ENCODE data around the gene DLX1.

DLX1 gene

DNA sequence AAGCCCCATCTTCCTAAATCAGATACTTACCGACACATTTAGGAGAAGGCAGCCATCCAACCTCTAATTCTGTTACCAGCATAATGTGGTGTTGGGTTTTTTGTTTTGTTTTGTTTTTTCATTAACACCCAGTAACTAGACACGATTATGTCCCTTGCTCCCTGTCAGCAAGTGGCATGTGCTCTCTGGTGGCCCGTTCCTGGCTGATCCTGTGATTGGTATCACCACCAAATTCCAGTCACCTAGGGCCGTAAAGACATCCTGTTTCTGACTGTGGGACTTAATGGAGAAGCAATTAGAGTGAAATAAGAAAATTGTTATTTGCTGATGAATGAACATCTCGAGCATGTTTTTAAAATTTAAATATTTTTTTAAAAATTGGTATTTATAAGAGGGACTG lies 5.9 kb upstream of the DLX1 start:
- no peak for DNase-seq (ENCODE audit: extremely low read depth, low read depth)
- TF ChIP-seq, protein P1, sequence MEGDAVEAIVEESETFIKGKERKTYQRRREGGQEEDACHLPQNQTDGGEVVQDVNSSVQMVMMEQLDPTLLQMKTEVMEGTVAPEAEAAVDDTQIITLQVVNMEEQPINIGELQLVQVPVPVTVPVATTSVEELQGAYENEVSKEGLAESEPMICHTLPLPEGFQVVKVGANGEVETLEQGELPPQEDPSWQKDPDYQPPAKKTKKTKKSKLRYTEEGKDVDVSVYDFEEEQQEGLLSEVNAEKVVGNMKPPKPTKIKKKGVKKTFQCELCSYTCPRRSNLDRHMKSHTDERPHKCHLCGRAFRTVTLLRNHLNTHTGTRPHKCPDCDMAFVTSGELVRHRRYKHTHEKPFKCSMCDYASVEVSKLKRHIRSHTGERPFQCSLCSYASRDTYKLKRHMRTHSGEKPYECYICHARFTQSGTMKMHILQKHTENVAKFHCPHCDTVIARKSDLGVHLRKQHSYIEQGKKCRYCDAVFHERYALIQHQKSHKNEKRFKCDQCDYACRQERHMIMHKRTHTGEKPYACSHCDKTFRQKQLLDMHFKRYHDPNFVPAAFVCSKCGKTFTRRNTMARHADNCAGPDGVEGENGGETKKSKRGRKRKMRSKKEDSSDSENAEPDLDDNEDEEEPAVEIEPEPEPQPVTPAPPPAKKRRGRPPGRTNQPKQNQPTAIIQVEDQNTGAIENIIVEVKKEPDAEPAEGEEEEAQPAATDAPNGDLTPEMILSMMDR (IDR thresholded peaks at IDR 0.05; ENCODE audit: low read depth, low read length): no peak

DNA sequence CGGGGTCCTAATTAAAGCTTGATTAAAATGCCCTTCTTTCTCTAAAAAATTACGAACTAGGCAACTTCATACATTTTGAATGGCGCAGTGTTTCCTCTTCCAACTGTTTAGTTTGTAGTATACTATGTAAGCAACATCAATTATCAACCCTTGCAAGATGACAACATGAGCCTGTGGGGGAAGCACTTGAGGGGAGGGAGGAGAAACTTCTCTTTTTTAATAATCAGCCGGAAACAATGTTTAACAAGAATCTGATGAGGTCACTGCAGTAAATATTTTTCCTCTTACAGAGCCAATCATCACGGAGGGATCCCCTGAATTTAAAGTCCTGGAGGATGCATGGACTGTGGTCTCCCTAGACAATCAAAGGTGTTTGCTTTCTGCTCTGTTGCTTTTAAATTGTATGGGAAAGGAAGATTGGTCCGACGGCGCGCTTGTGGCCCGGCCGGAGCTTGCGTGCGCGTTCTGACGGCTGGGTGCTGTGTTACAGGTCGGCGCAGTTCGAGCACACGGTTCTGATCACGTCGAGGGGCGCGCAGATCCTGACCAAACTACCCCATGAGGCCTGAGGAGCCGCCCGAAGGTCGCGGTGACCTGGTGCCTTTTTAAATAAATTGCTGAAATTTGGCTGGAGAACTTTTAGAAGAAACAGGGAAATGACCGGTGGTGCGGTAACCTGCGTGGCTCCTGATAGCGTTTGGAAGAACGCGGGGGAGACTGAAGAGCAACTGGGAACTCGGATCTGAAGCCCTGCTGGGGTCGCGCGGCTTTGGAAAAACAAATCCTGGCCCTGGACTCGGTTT lies 5.3 kb upstream of the DLX1 start:
- TF ChIP-seq, protein P1 (IDR thresholded peaks at IDR 0.05; ENCODE audit: low read depth, low read length): no peak
- DNase-seq (ENCODE audit: extremely low read depth, low read depth): no peak

DNA sequence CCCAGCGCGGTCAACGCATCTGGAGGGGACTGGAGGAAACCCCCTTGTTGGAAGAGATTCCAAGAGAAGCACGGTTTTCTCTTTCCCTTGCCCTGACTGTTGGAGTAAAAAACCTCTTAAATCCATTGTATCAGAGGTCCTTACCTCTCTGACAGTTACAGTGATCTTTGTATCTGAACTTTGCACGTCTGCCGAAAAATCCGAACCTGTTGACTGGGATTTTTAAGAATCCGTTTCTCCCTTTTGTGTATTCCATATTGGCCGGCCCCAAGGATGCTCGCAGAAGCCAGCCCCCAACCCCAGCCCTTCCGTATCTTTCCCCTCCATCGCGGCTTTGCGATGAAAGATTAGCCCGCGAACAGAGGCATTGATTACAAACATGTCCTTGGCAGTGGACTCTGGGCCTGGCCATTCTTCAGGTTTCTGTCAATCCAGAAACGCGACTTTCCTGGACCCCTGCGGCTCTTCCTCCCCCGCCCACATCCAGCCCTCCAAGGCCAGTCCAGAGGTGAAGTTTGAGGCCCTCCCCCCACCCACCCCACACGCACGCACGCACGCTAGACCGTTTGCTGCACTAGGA lies 4.6 kb upstream of the DLX1 start:
- DNase-seq (ENCODE audit: extremely low read depth, low read depth): no peak

DNA sequence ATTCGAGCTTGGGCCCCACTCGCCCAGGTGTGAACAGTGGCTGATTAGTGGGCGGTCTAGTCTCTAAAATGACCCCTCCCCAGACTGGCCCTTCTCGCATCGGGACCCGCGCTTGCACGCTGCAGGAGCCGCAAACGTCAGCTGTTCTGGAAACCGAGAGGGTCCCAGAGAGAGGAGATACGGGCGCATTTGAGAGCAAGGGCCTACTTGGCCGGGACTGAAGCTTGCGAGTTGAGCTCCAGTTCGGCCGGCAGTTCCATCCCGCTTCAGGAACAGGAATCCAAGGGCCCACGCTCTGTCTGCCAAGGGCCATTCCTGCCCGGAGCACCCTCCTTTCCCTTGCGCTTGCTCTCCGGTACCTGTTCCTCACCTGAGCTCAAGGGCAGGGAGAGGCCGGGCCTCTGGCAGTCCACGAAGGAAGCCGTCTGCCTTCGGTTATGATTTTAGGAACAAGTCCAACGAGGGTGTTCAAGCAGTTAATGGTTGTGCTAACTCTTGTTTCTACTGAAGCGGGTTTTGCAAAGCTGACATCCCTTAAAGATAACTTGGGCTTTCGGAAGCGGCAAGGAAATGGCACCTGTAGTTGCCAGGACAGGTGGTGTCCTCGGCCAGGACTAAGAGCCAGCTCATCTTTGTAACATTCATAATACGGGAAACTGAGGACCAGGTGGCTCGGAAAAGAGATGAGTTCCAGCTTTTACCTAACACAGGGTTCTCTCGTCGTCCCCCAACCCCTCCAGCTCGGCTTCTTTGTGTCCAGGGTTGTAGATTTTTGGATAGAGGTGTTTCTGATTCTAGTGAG lies 3.9 kb upstream of the DLX1 start:
- DNase-seq (ENCODE audit: extremely low read depth, low read depth): no peak

More for the DNA sequence above, 4.6 kb upstream of the DLX1 start:
- TF ChIP-seq, protein P1 (IDR thresholded peaks at IDR 0.05; ENCODE audit: low read depth, low read length): no peak

DNA sequence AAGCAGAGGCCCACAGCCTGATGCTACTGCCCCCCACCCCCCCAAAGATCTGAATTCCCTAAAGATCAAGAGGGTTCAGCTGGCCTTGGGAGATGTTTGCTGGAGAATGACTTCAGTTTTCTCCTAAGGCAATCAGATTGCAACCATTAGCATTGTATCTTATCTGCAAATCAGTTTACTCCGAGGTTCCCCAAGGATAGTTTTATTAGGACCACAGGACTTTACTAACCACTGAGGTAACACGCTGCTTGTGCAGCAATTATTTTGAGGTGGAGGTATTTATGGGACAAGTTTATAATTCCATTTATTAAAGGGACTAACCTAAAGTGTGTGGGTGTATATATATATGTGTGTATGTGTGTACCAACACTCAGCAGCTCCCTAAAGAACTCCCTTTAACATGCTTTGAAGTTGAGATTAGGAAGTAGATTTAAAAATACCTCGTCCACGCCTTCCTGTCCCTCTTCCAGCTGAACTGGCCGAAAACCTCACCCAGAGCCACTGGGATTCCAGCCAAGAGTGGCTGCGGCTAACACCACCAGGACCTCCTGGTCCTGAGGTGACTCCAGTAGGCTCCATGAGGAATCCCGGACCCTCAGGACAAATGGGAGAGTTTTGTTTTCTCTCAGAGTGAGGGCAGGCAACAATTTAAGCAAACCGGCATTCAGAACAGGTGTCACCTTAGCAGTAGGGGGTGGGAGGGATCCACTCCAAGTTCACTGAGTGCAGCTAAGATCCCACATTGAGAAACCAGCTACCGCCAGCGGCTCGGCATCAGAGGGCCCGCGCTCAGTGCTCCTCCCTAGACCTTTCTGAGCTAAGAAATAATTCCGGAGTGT lies 3.0 kb upstream of the DLX1 start:
- TF ChIP-seq, protein P1 (IDR thresholded peaks at IDR 0.05; ENCODE audit: low read depth, low read length): no peak
- no peak for DNase-seq (ENCODE audit: extremely low read depth, low read depth)

More for the DNA sequence above, 3.9 kb upstream of the DLX1 start:
- TF ChIP-seq, protein P1 (IDR thresholded peaks at IDR 0.05; ENCODE audit: low read depth, low read length): no peak

DNA sequence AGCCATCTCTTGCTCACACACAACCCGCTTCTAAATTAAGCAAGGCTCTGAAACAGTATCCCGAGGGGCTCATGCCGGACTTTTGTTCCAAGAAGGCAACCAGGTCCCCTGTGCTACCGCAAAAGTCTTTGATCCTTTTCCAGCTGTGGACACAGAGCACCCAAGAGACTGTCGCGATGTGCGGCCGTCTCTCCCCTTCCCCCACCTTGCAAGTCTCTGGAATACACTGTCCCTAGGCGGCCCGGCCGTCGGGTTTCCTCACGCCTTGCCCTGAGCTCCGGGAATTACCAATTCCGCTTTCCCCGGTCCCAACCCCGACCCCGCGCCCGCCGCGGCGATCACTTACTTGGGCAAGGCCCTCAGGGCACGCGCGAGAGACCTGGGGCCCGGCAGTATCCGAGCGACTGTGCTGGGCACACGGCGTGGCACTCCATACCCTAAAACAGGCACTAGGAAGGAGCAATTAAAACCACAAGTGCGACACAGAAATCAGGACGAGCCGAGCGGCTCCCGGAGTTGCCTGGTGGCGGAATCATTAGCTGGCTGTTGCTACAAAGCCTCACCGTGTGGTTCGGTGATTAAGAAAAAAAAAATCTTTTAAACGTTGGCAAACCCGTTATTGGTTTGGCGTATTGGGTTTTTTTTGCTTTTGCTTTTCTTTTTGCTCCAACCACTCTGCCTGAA lies 2.2 kb upstream of the DLX1 start:
- DNase-seq (ENCODE audit: extremely low read depth, low read depth): no peak
- TF ChIP-seq, protein P1 (IDR thresholded peaks at IDR 0.05; ENCODE audit: low read depth, low read length): no peak; the same call in 1 of the 2 replicates

All from AG09319 (cell line).